SH-SY5Y (cell line): ENCODE results near the gene ERH.

Experiments used
- GATA2 ChIP-seq: IDR thresholded peaks from 2 replicates; pipeline ENCODE4 v1.6.1; 2011; ENCODE audit warnings: mild to moderate bottlenecking, low read depth, low read length
- GATA3 ChIP-seq: IDR thresholded peaks from 2 replicates; pipeline ENCODE4 v1.6.1; 2011; ENCODE audit warnings: low read depth, mild to moderate bottlenecking, low read length, moderate library complexity

The ERH gene

GRCh38 chr14:69405762-69406161, 7.7 kb upstream of the ERH start:
- TF ChIP-seq GATA2: no peak
- no peak for TF ChIP-seq GATA3

- TF ChIP-seq GATA2: no peak
- TF ChIP-seq GATA3: no peak
Measured at GRCh38 chr14:69404883-69405282, 6.8 kb upstream of the ERH start.

GRCh38 chr14:69404478-69404877, 6.4 kb upstream of the ERH start:
- TF ChIP-seq GATA2 (no peak), GATA3 (no peak)

GRCh38 chr14:69401841-69402240, 3.7 kb upstream of the ERH start:
- TF ChIP-seq GATA2: no peak
- TF ChIP-seq GATA3: no peak

GRCh38 chr14:69400154-69400553, 2.1 kb upstream of the ERH start:
- TF ChIP-seq GATA2: no peak
- TF ChIP-seq GATA3: no peak

- TF ChIP-seq GATA2: peak; percentile 52; the same call in 1 of the 2 replicates
- no peak for TF ChIP-seq GATA3
Measured at GRCh38 chr14:69399750-69400149, 1.7 kb upstream of the ERH start.

- no peak for TF ChIP-seq GATA2
- TF ChIP-seq GATA3: no peak
Measured at GRCh38 chr14:69398818-69399210, 715 bp upstream of the ERH start.

- TF ChIP-seq GATA2 (no peak), GATA3 (no peak)
Measured at GRCh38 chr14:69395929-69396328, 2.2 kb downstream of the ERH start.

- no peak for TF ChIP-seq GATA2
- no peak for TF ChIP-seq GATA3
Measured at GRCh38 chr14:69392481-69392880, 5.6 kb downstream of the ERH start.

- no peak for TF ChIP-seq GATA2
- no peak for TF ChIP-seq GATA3
Measured at GRCh38 chr14:69387311-69387710, 10.8 kb downstream of the ERH start.

GRCh38 chr14:69378274-69378673, 19.8 kb downstream of the ERH start:
- TF ChIP-seq GATA2: no peak
- TF ChIP-seq GATA3: no peak

GRCh38 chr14:69376439-69376838, 21.7 kb downstream of the ERH start:
- no peak for TF ChIP-seq GATA2
- TF ChIP-seq GATA3: no peak

GRCh38 chr14:69375722-69376121, 22.4 kb downstream of the ERH start:
- TF ChIP-seq GATA3: no peak
- TF ChIP-seq GATA2: no peak

- TF ChIP-seq GATA2: no peak
- no peak for TF ChIP-seq GATA3
Measured at GRCh38 chr14:69375182-69375581, 22.9 kb downstream of the ERH start.

GRCh38 chr14:69374235-69374634, 23.9 kb downstream of the ERH start:
- TF ChIP-seq GATA2 (no peak), GATA3 (no peak)

- TF ChIP-seq GATA2: no peak
- no peak for TF ChIP-seq GATA3
Measured at GRCh38 chr14:69373104-69373503, 25.0 kb downstream of the ERH start.
